GM10248 (cell line): Measurements from ENCODE around the gene GPRASP2.
"Not testable (repeated sequence)": the region's sequence is repeated elsewhere in the genome, so short reads cannot be mapped to it uniquely, and the experiment has no call there.

ENCODE experiments used
- CTCF ChIA-PET: fragments of 300-600 bp; sonication (Branson Sonifier 250); formaldehyde crosslinking; extraction: SDS; loops from one replicate; lab custom pipeline; 2021; ENCODE audit warnings: antibody characterized with exemption; lab: Yijun Ruan, JAX
- POLR2A ChIA-PET: fragments of 350-650 bp; sonication (Branson Sonifier 250); formaldehyde crosslinking; extraction: SDS; loops from one replicate; lab custom pipeline; 2020; ENCODE audit warnings: antibody characterized with exemption; lab: Yijun Ruan, JAX
- DNase-seq: peaks from one replicate; pipeline ENCODE4 v3.0.0; 2012; ENCODE audit errors: extremely low spot score
- TF ChIP-seq, protein P1 (sequence below): IDR thresholded peaks from 2 replicates; pipeline ENCODE4 v1.5.1; 2012; ENCODE audit warnings: mild to moderate bottlenecking, low read depth; ENCODE audit errors: extremely low read depth, missing control alignments, control extremely low read depth

The GPRASP2 gene

DNA sequence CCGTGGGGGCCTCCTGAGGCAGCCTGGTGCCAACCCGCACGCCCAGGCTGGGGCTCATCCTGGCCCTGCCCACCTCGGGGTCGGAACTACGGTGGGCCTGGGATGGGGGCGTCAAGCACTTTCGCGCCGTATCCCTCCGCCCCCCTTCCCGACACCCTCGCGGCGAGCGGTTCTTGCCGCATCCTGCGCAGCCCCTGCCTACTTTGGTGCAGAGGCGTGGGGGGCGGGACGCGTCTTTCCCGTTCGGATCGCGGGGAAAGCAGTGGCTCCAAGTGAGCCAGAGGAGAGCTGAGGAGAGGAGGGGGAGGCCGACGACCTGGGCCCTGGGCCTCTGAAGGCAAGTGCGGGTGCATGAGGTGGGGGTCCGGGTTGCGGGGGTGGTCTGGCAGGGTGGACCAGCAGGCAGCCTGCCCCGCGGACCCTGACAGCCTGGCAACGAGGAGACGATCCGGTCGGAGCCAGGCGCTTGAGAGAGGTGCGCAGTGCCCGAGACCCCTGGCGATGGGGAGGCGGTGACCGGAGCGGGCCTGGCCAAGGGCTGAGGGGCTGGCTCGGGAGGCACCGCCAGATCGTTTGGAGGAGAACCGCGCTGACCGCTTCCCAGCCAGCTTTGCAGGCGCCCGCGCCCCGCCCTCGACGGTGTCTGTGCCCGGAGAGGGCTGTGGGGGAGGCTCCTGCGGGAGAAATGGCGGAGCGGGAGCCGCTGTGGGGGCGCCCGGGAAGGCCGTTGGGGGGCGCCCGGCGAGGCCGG is at the start of gene GPRASP2:
GPRASP2 (plus strand) TSS at position 233 of the 751 bp plus-strand sequence. CDS start 2,422 bp downstream, outside the sequence.
- no peak for DNase-seq
- CTCF ChIA-PET: no interaction called here
- TF ChIP-seq, protein P1, sequence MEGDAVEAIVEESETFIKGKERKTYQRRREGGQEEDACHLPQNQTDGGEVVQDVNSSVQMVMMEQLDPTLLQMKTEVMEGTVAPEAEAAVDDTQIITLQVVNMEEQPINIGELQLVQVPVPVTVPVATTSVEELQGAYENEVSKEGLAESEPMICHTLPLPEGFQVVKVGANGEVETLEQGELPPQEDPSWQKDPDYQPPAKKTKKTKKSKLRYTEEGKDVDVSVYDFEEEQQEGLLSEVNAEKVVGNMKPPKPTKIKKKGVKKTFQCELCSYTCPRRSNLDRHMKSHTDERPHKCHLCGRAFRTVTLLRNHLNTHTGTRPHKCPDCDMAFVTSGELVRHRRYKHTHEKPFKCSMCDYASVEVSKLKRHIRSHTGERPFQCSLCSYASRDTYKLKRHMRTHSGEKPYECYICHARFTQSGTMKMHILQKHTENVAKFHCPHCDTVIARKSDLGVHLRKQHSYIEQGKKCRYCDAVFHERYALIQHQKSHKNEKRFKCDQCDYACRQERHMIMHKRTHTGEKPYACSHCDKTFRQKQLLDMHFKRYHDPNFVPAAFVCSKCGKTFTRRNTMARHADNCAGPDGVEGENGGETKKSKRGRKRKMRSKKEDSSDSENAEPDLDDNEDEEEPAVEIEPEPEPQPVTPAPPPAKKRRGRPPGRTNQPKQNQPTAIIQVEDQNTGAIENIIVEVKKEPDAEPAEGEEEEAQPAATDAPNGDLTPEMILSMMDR: no peak
- POLR2A ChIA-PET: no interaction called here

DNA sequence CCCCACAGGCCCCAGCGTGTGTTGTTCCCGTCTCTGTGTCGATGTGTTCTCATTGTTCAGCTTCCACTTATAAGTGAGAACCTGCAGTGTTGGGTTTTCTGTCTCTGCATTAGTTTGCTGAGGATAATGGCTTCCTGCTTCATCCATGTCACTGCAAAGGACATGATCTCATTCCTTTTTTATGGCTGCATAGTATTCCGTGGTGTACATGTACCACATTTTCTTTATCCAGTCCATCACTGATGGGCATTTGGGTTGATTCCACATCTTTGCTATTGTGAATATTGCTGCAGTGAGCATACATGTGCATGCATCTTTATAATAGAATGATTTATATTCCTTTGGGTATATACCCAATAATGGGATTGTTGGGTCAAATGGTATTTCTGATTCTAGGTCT is 48.4 kb upstream of the GPRASP2 start:
- POLR2A ChIA-PET, CTCF ChIA-PET, DNase-seq: not testable (repeated sequence)

- CTCF ChIA-PET, DNase-seq, POLR2A ChIA-PET: not testable (repeated sequence)
Observed at GRCh38 chrX:102667034-102667433, 45.2 kb upstream of the GPRASP2 start.

DNA sequence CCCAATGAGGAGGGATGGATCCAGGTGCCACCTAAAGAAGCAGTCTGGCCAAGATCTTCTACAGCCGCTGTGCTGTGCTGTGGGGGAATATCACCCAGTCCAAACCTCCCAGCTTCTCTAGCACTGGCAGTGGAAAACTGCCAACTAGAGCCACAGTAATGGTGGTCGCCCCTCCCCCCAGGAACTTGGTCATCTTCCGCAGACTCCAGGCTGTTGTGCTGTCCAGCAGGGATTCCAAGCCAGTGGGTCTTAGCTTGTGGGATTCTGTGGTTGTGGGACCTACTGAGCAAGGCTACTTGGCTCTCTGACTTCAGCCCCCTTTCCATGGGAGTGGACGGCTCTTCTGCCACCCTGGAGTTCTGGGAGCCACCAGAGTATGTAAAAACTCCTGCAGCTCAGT is 42.7 kb upstream of the GPRASP2 start:
- CTCF ChIA-PET: no interaction called here

DNA sequence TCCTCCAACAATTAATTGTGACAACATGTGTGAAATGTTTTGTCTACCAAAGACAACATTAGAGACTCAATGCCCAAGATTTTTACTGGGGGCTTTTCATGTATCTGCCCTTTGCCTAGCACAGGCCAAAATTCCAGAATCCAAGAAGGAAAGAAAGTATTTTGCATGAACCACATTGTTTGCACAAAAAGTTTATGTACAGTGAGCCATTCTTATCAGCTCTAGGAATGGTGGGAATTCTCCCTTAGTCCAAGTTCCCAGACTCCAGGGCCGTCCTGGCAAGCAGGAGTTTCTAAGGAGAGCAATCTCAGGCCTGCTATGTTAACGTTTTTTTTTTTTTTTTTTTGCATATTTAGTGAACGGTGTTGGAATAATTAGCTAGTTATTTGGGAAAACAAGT is 39.4 kb upstream of the GPRASP2 start:
- ChIA-PET POLR2A (no interaction called here), CTCF (no interaction called here)
- TF ChIP-seq, protein P1: no peak
- DNase-seq: no peak

More for the DNA sequence above, 42.7 kb upstream of the GPRASP2 start:
- TF ChIP-seq, protein P1: no peak
- no peak for DNase-seq
- POLR2A ChIA-PET: no interaction called here

GRCh38 chrX:102677479-102677878 is 34.8 kb upstream of the GPRASP2 start:
- DNase-seq, POLR2A ChIA-PET, CTCF ChIA-PET: not testable (repeated sequence)

DNA sequence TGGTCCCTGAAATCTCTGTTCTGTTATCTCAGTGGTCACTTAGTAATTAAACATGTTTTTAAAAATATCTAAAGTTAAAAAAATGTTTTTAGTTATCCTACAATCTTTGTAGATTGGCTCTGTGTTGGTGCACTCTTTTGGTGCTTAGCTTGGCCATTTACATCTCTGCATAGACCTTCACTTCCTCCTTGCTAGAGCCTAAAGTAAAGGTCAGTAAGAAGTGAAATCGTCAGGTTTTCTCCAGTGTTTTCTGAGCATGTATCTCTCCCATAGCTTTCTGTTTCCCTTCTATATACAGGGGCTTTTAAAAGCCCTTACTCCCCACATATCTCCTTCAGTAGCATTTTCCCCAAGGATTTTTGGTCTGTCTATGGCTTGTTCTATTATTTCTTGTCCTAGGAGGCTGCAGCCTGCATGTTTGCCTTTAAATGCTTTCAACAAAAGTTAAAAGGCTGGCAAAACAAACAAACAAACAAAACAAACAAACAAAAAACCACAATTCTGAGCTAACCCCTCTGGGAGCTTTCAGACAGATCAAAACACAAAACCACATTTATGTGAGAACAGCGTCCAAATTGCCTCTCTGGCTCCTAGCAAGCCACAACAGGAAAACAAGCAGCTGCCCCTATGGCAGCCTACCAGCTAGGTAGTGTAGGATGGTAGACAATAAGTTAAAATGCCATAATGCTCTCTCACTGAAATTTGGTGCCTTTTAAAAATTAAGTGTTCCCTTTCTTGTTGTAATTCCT is 27.3 kb upstream of the GPRASP2 start:
- DNase-seq: no peak
- ChIA-PET CTCF (no interaction called here), POLR2A (no interaction called here)
- TF ChIP-seq, protein P1: no peak

DNA sequence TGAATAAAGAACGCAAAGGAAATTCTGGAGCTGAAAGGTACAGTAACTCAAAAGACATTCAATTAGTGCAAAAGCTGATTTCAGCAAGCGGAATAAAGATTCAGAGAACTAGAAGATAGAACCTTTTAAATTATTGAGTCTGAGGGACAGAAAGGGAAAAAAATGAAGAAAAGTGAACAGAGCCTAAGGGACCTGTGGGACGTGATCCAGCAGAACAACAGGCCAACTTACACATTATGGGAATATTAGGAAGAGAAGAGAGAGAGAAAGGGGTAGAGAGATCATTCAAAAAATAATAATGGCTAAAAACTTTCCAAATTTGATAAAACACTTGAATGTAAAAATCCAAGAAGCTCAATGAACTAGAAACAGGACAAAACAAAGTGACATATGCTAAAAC is 17.5 kb upstream of the GPRASP2 start:
- no peak for DNase-seq
- ChIA-PET CTCF (interaction anchor here (1.7 kb wide), 1 partner anchor 24 kb away, joined by 4 read pairs; no protein-coding TSS in a partner anchor), POLR2A (no interaction called here)
- TF ChIP-seq, protein P1: no peak
